Measurements from ENCODE around the gene C11orf68.

DNA sequence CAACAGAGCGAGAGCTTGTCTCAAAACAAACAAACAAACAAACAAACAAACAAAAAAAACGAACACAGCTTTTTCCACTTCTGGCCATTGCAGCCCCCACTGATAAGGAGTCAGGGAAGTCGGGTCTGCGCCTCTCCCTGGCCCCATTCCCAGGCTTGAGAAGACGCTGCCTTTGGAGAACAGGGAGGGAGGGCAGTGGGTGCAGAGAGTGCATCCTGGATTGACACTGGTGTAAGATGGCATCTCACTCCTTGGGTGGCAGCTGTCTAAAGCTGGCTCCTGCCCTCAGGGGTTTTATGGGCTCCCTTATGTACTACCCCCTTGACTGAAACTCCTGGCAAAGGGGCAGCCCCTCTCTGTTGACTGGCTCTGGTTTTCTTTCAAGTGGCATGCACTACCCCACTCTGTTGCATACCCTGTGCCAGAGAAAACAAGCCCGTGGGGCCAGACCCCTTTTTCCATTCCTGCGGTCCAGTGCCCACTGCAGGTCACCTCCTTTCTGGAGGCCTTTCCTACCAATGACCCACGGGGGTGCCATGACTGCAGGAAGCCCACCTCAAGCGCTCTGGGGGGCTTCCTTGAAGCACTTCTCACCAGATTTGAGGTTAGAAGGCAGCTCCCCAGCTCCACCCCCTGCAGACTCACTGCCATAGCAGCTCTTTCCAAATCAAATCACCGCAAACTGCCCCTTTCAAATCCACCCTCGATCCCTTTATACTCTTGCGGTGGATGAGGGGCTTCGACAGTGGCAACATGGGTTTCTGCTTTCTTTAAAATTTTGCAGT, 13.1 kb upstream of the C11orf68 start:
- TF ChIP-seq, protein P1, sequence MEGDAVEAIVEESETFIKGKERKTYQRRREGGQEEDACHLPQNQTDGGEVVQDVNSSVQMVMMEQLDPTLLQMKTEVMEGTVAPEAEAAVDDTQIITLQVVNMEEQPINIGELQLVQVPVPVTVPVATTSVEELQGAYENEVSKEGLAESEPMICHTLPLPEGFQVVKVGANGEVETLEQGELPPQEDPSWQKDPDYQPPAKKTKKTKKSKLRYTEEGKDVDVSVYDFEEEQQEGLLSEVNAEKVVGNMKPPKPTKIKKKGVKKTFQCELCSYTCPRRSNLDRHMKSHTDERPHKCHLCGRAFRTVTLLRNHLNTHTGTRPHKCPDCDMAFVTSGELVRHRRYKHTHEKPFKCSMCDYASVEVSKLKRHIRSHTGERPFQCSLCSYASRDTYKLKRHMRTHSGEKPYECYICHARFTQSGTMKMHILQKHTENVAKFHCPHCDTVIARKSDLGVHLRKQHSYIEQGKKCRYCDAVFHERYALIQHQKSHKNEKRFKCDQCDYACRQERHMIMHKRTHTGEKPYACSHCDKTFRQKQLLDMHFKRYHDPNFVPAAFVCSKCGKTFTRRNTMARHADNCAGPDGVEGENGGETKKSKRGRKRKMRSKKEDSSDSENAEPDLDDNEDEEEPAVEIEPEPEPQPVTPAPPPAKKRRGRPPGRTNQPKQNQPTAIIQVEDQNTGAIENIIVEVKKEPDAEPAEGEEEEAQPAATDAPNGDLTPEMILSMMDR (IDR thresholded peaks at IDR 0.05 in 4 of 5, conservative IDR thresholded peaks at IDR 0.05 in 1 of 5), result no peak
- no peak for TF ChIP-seq POLR2A (IDR thresholded peaks at IDR 0.05)
